ENCODE data around the gene TRIM71.

- TF ChIP-seq ZNF292 (tag by site-specific recombination; IDR thresholded peaks at IDR 0.05; ENCODE audit: borderline replicate concordance, low read depth) (no peak), ZNF18 (tag by site-specific recombination; IDR thresholded peaks at IDR 0.05) (no peak), KLF16 (tag by site-specific recombination; IDR thresholded peaks at IDR 0.05) (no peak), ZNF558 (tag by site-specific recombination; IDR thresholded peaks at IDR 0.05) (no peak), ZBTB10 (tag by site-specific recombination; IDR thresholded peaks at IDR 0.05) (no peak)
- TF ChIP-seq, protein P1, sequence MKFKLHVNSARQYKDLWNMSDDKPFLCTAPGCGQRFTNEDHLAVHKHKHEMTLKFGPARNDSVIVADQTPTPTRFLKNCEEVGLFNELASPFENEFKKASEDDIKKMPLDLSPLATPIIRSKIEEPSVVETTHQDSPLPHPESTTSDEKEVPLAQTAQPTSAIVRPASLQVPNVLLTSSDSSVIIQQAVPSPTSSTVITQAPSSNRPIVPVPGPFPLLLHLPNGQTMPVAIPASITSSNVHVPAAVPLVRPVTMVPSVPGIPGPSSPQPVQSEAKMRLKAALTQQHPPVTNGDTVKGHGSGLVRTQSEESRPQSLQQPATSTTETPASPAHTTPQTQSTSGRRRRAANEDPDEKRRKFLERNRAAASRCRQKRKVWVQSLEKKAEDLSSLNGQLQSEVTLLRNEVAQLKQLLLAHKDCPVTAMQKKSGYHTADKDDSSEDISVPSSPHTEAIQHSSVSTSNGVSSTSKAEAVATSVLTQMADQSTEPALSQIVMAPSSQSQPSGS (tag by site-specific recombination; IDR thresholded peaks at IDR 0.05; ENCODE audit: low read depth), result no peak
Measured at GRCh38 chr3:32901005-32901932, 83.5 kb downstream of the TRIM71 start.
